Measurements from ENCODE around the gene WDR90. TPM values are rescaled to one million over a fixed set of nuclear protein-coding genes. Genes with fewer than 3 reads are reported as not detected.
A peak's percentile ranks its signal among the peaks of the same experiment; 100 is the strongest.

The WDR90 gene
- polyA plus RNA-seq, 1 donor (not counting 4 experiments of a cell fraction or from before 2014, with no cell fraction given), result 5.9 TPM

DNA sequence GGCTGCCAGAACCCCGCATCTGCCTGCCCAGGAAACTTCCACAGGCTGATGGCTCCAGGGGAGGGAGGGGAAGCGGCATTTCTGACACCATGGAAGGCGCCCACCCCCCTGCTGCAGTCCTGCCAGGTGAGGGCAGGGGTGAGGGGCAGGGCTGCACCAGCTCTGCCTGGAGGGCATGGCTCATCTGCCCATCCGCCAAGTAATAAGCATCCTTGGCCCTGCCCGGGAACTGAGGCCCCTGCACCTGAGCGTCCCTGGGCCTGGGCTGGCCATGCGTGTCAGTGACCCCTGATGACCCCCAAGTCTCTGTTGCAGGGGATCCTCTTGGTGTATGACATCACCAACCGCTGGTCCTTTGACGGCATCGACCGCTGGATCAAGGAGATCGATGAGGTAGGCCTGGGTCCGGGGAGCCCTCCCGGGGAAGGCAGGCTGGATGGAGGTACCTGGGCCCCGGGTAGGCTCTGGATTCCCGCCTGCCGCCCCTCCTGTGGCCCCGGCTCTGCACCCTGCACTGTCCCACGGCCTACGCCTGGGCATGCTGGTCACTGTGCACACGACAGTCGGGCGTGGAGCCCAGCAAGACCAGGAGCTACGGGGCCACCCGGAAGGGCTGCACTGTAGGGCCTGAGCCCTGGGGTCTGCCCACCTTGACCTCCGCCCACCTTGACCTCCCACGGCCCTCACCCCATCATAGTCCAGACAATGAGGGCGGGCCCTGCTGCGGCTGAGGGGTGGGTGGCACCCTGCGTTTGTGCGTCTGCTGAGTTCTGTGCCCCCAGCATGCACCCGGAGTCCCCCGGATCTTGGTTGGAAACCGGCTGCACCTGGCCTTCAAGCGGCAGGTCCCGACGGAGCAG, 23.8 kb upstream of the WDR90 start:
- no peak overlapping the region for H2AFZ ChIP-seq (ENCODE audit: control insufficient read depth, low read length)
- H4K20me1 ChIP-seq (ENCODE audit: control insufficient read depth, extremely low read depth, insufficient read depth, low read length), result peaks cover 11% of the 10 kb centered on the region
- no peaks in the 10 kb centered on the region for H3K9me3 ChIP-seq (ENCODE audit: control insufficient read depth, low read depth, low read length)
- peaks cover 32% of the 10 kb centered on the region for H3K4me1 ChIP-seq (ENCODE audit: control insufficient read depth, extremely low read depth, insufficient read depth, low read length)
- dilution Hi-C loops (cut with MboI; ENCODE audit: extremely low pct_ligation_motif_present, low sequenced_read_pairs), result no loop called here
- H3K79me2 ChIP-seq (ENCODE audit: control insufficient read depth, insufficient read depth, low read length), result no peaks in the 10 kb centered on the region
- H3K4me2 ChIP-seq (ENCODE audit: control insufficient read depth, extremely low read depth, insufficient read depth, low read depth, low read length), result no peak overlapping the region
- H3K27me3 ChIP-seq (ENCODE audit: control insufficient read depth, extremely low read depth, insufficient read depth, low read length), result peaks cover 12% of the 10 kb centered on the region
- no peaks in the 10 kb centered on the region for H3K9me1 ChIP-seq (ENCODE audit: control insufficient read depth, extremely low read depth, insufficient read depth, low read length)
- H3K4me3 ChIP-seq (ENCODE audit: control insufficient read depth in 2 of 3, extremely low read depth in 1 of 3, insufficient read depth in 2 of 3, low read depth in 1 of 3, low read length in 3 of 3), result no peak overlapping the region
- FAIRE-seq (no peak), DNase-seq (ENCODE audit: low read depth, low spot score) (no peak)
- TF ChIP-seq EZH2 (IDR thresholded peaks at IDR 0.05; ENCODE audit: low read length), result no peak
- no peak overlapping the region for H3K9ac ChIP-seq (ENCODE audit: control insufficient read depth, extremely low read depth, insufficient read depth, low read length)
- peaks cover 2 to 3% of the 10 kb centered on the region in 2 experiments for H3K36me3 ChIP-seq (ENCODE audit: control insufficient read depth in 2 of 2, extremely low read depth in 1 of 2, insufficient read depth in 2 of 2, low read length in 2 of 2)
- no peak overlapping the region for H3K27ac ChIP-seq (ENCODE audit: control insufficient read depth, insufficient read depth, low read length)

DNA sequence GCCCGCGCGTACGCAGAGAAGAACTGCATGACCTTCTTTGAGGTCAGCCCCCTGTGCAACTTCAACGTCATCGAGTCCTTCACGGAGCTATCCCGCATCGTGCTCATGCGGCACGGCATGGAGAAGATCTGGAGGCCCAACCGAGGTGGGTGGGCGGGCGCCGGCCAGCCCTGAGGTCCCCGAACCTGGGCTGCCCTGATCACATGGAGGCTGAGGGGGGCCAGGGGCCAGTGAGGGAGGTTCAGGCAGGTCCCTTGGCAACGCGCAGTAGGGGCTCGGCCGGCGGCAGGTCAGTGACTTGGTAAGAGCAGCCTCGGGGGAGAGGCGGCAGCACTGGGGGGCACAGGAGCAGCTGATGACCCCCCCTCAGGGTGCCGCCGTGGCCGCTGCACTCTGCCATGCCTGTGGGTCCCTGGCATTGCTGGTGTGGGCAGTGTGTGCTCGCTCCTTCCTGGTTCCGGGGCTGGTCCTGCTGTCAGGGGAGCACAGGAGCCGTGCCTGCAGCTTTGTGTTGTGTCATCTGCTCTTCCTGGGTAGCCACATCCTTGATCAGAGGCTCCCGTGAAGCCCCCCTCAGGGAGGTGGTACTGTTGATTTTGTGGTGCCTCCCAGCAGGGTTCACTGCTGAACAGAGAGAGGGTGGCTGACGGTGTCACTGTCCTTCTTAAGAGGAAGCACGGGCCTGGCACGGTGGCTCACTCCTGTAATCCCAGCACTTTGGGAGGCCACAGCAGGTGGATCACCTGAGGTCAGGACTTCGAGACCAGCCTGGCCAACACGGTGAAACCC, 23.0 kb upstream of the WDR90 start:
- Histone ChIP-seq H2AFZ (ENCODE audit: control insufficient read depth, low read length) (no peak overlapping the region), H3K4me2 (ENCODE audit: control insufficient read depth, extremely low read depth, insufficient read depth, low read depth, low read length) (no peak overlapping the region), H3K9me1 (ENCODE audit: control insufficient read depth, extremely low read depth, insufficient read depth, low read length) (no peaks in the 10 kb centered on the region), H3K79me2 (ENCODE audit: control insufficient read depth, insufficient read depth, low read length) (no peaks in the 10 kb centered on the region), H3K4me3 (ENCODE audit: control insufficient read depth in 2 of 3, extremely low read depth in 1 of 3, insufficient read depth in 2 of 3, low read depth in 1 of 3, low read length in 3 of 3) (no peak overlapping the region), H3K36me3 (ENCODE audit: control insufficient read depth in 2 of 2, extremely low read depth in 1 of 2, insufficient read depth in 2 of 2, low read length in 2 of 2) (peaks cover 2 to 3% of the 10 kb centered on the region in 2 experiments), H4K20me1 (ENCODE audit: control insufficient read depth, extremely low read depth, insufficient read depth, low read length) (peaks cover 7% of the 10 kb centered on the region), H3K4me1 (ENCODE audit: control insufficient read depth, extremely low read depth, insufficient read depth, low read length) (peaks cover 28% of the 10 kb centered on the region), H3K27me3 (ENCODE audit: control insufficient read depth, extremely low read depth, insufficient read depth, low read length) (peaks cover 6% of the 10 kb centered on the region), H3K9me3 (ENCODE audit: control insufficient read depth, low read depth, low read length) (no peaks in the 10 kb centered on the region), H3K27ac (ENCODE audit: control insufficient read depth, insufficient read depth, low read length) (peak overlapping the region; percentile 49), H3K9ac (ENCODE audit: control insufficient read depth, extremely low read depth, insufficient read depth, low read length) (no peak overlapping the region)
- dilution Hi-C loops (cut with MboI; ENCODE audit: extremely low pct_ligation_motif_present, low sequenced_read_pairs), result no loop called here
- DNase-seq (ENCODE audit: low read depth, low spot score) (no peak), FAIRE-seq (no peak)
- TF ChIP-seq, protein P1, sequence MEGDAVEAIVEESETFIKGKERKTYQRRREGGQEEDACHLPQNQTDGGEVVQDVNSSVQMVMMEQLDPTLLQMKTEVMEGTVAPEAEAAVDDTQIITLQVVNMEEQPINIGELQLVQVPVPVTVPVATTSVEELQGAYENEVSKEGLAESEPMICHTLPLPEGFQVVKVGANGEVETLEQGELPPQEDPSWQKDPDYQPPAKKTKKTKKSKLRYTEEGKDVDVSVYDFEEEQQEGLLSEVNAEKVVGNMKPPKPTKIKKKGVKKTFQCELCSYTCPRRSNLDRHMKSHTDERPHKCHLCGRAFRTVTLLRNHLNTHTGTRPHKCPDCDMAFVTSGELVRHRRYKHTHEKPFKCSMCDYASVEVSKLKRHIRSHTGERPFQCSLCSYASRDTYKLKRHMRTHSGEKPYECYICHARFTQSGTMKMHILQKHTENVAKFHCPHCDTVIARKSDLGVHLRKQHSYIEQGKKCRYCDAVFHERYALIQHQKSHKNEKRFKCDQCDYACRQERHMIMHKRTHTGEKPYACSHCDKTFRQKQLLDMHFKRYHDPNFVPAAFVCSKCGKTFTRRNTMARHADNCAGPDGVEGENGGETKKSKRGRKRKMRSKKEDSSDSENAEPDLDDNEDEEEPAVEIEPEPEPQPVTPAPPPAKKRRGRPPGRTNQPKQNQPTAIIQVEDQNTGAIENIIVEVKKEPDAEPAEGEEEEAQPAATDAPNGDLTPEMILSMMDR (optimal IDR thresholded peaks at IDR 0.05 in 1 of 3, IDR thresholded peaks at IDR 0.05 in 1 of 3, conservative IDR thresholded peaks at IDR 0.05 in 1 of 3; ENCODE audit: extremely low read depth in 1 of 3, insufficient read depth in 2 of 3, low read length in 3 of 3), result no peak
- TF ChIP-seq EZH2 (IDR thresholded peaks at IDR 0.05; ENCODE audit: low read length), result no peak

Measured in keratinocyte (primary cell).